ENCODE measurements around the gene SLC22A13.
"Not testable (repeated sequence)": the region's sequence is repeated elsewhere in the genome, so short reads cannot be mapped to it uniquely, and the experiment has no call there.

The SLC22A13 gene

GRCh38 chr3:38238416-38239008 lies 27.1 kb upstream of the SLC22A13 start:
- Histone ChIP-seq H3K9me3 (ENCODE audit: control insufficient read depth in 2 of 2, low read length in 2 of 2) (no peaks in the 10 kb centered on the region), H3K27me3 (ENCODE audit: control insufficient read depth in 1 of 2, insufficient read depth in 2 of 2, low read length in 2 of 2) (no peaks in the 10 kb centered on the region), H3K36me3 (ENCODE audit: control insufficient read depth in 2 of 2, insufficient read depth in 2 of 2, low read length in 2 of 2) (peaks cover 13 to 22% of the 10 kb centered on the region in 2 donors), H3K4me3 (ENCODE audit: low read length in 2 of 2) (no peak overlapping the region), H3K27ac (ENCODE audit: low read length) (no peak overlapping the region), H3K4me1 (ENCODE audit: control insufficient read depth, insufficient read depth, low read length) (no peaks in the 10 kb centered on the region), H3K9ac (ENCODE audit: low read length in 2 of 2) (no peak overlapping the region)

GRCh38 chr3:38242812-38243211 lies 22.8 kb upstream of the SLC22A13 start:
- H3K27me3 ChIP-seq (ENCODE audit: control insufficient read depth in 1 of 2, insufficient read depth in 2 of 2, low read length in 2 of 2); H3K9ac ChIP-seq (ENCODE audit: low read length in 2 of 2); H3K27ac ChIP-seq (ENCODE audit: low read length); H3K4me3 ChIP-seq (ENCODE audit: low read length in 2 of 2); H3K9me3 ChIP-seq (ENCODE audit: control insufficient read depth in 2 of 2, low read length in 2 of 2); H3K4me1 ChIP-seq (ENCODE audit: control insufficient read depth, insufficient read depth, low read length): not testable (repeated sequence)
- peaks cover 13 to 15% of the 10 kb centered on the region in 2 donors for H3K36me3 ChIP-seq (ENCODE audit: control insufficient read depth in 2 of 2, insufficient read depth in 2 of 2, low read length in 2 of 2)

GRCh38 chr3:38245930-38246329 lies 19.7 kb upstream of the SLC22A13 start:
- peaks cover 12 to 14% of the 10 kb centered on the region in 2 donors for H3K36me3 ChIP-seq (ENCODE audit: control insufficient read depth in 2 of 2, insufficient read depth in 2 of 2, low read length in 2 of 2)
- no peaks in the 10 kb centered on the region for H3K27me3 ChIP-seq (ENCODE audit: control insufficient read depth in 1 of 2, insufficient read depth in 2 of 2, low read length in 2 of 2)
- no peak overlapping the region for H3K27ac ChIP-seq (ENCODE audit: low read length)
- no peaks in the 10 kb centered on the region for H3K4me1 ChIP-seq (ENCODE audit: control insufficient read depth, insufficient read depth, low read length)
- H3K4me3 ChIP-seq (ENCODE audit: low read length in 2 of 2), result no peak overlapping the region
- H3K9me3 ChIP-seq (ENCODE audit: control insufficient read depth in 2 of 2, low read length in 2 of 2), result no peaks in the 10 kb centered on the region
- H3K9ac ChIP-seq (ENCODE audit: low read length in 2 of 2), result no peak overlapping the region

GRCh38 chr3:38247366-38248035 lies 18.1 kb upstream of the SLC22A13 start:
- Histone ChIP-seq H3K4me1 (ENCODE audit: control insufficient read depth, insufficient read depth, low read length) (no peaks in the 10 kb centered on the region), H3K9me3 (ENCODE audit: control insufficient read depth in 2 of 2, low read length in 2 of 2) (no peaks in the 10 kb centered on the region), H3K27me3 (ENCODE audit: control insufficient read depth in 1 of 2, insufficient read depth in 2 of 2, low read length in 2 of 2) (no peaks in the 10 kb centered on the region), H3K9ac (ENCODE audit: low read length in 2 of 2) (no peak overlapping the region), H3K4me3 (ENCODE audit: low read length in 2 of 2) (no peak overlapping the region), H3K36me3 (ENCODE audit: control insufficient read depth in 2 of 2, insufficient read depth in 2 of 2, low read length in 2 of 2) (peaks cover 18 to 25% of the 10 kb centered on the region in 2 donors), H3K27ac (ENCODE audit: low read length) (no peak overlapping the region)

GRCh38 chr3:38250198-38250597 lies 15.4 kb upstream of the SLC22A13 start:
- no peaks in the 10 kb centered on the region for H3K9me3 ChIP-seq (ENCODE audit: control insufficient read depth in 2 of 2, low read length in 2 of 2)
- H3K4me1 ChIP-seq (ENCODE audit: control insufficient read depth, insufficient read depth, low read length), result no peaks in the 10 kb centered on the region
- H3K36me3 ChIP-seq (ENCODE audit: control insufficient read depth in 2 of 2, insufficient read depth in 2 of 2, low read length in 2 of 2), result peaks cover 36 to 37% of the 10 kb centered on the region in 2 donors
- H3K9ac ChIP-seq (ENCODE audit: low read length in 2 of 2), result no peak overlapping the region
- H3K27ac ChIP-seq (ENCODE audit: low read length), result no peak overlapping the region
- H3K4me3 ChIP-seq (ENCODE audit: low read length in 2 of 2), result no peak overlapping the region
- H3K27me3 ChIP-seq (ENCODE audit: control insufficient read depth in 1 of 2, insufficient read depth in 2 of 2, low read length in 2 of 2), result no peaks in the 10 kb centered on the region

- Histone ChIP-seq H3K36me3 (ENCODE audit: control insufficient read depth in 2 of 2, insufficient read depth in 2 of 2, low read length in 2 of 2) (peaks cover 33 to 35% of the 10 kb centered on the region in 2 donors), H3K9ac (ENCODE audit: low read length in 2 of 2) (no peak overlapping the region), H3K27ac (ENCODE audit: low read length) (no peak overlapping the region), H3K9me3 (ENCODE audit: control insufficient read depth in 2 of 2, low read length in 2 of 2) (no peaks in the 10 kb centered on the region), H3K4me3 (ENCODE audit: low read length in 2 of 2) (no peak overlapping the region), H3K27me3 (ENCODE audit: control insufficient read depth in 1 of 2, insufficient read depth in 2 of 2, low read length in 2 of 2) (no peaks in the 10 kb centered on the region), H3K4me1 (ENCODE audit: control insufficient read depth, insufficient read depth, low read length) (no peaks in the 10 kb centered on the region)
Measured at GRCh38 chr3:38251197-38251596, 14.4 kb upstream of the SLC22A13 start.

GRCh38 chr3:38253704-38254103 lies 11.9 kb upstream of the SLC22A13 start:
- Histone ChIP-seq H3K27ac (ENCODE audit: low read length) (no peak overlapping the region), H3K4me1 (ENCODE audit: control insufficient read depth, insufficient read depth, low read length) (no peaks in the 10 kb centered on the region), H3K9ac (ENCODE audit: low read length in 2 of 2) (no peak overlapping the region), H3K4me3 (ENCODE audit: low read length in 2 of 2) (no peak overlapping the region), H3K36me3 (ENCODE audit: control insufficient read depth in 2 of 2, insufficient read depth in 2 of 2, low read length in 2 of 2) (peaks cover 27 to 33% of the 10 kb centered on the region in 2 donors), H3K9me3 (ENCODE audit: control insufficient read depth in 2 of 2, low read length in 2 of 2) (no peaks in the 10 kb centered on the region), H3K27me3 (ENCODE audit: control insufficient read depth in 1 of 2, insufficient read depth in 2 of 2, low read length in 2 of 2) (no peaks in the 10 kb centered on the region)

GRCh38 chr3:38254872-38255271 lies 10.7 kb upstream of the SLC22A13 start:
- Histone ChIP-seq H3K4me1 (ENCODE audit: control insufficient read depth, insufficient read depth, low read length) (no peaks in the 10 kb centered on the region), H3K36me3 (ENCODE audit: control insufficient read depth in 2 of 2, insufficient read depth in 2 of 2, low read length in 2 of 2) (peaks cover 27 to 33% of the 10 kb centered on the region in 2 donors), H3K27me3 (ENCODE audit: control insufficient read depth in 1 of 2, insufficient read depth in 2 of 2, low read length in 2 of 2) (no peaks in the 10 kb centered on the region), H3K27ac (ENCODE audit: low read length) (no peak overlapping the region), H3K4me3 (ENCODE audit: low read length in 2 of 2) (no peak overlapping the region), H3K9ac (ENCODE audit: low read length in 2 of 2) (no peak overlapping the region), H3K9me3 (ENCODE audit: control insufficient read depth in 2 of 2, low read length in 2 of 2) (no peaks in the 10 kb centered on the region)

- no peak overlapping the region for H3K27ac ChIP-seq (ENCODE audit: low read length)
- H3K4me1 ChIP-seq (ENCODE audit: control insufficient read depth, insufficient read depth, low read length), result no peaks in the 10 kb centered on the region
- no peaks in the 10 kb centered on the region for H3K9me3 ChIP-seq (ENCODE audit: control insufficient read depth in 2 of 2, low read length in 2 of 2)
- H3K36me3 ChIP-seq (ENCODE audit: control insufficient read depth in 2 of 2, insufficient read depth in 2 of 2, low read length in 2 of 2), result peaks cover 23 to 32% of the 10 kb centered on the region in 2 donors
- no peaks in the 10 kb centered on the region for H3K27me3 ChIP-seq (ENCODE audit: control insufficient read depth in 1 of 2, insufficient read depth in 2 of 2, low read length in 2 of 2)
- no peak overlapping the region for H3K4me3 ChIP-seq (ENCODE audit: low read length in 2 of 2)
- H3K9ac ChIP-seq (ENCODE audit: low read length in 2 of 2), result no peak overlapping the region
Measured at GRCh38 chr3:38255627-38256026, 10.0 kb upstream of the SLC22A13 start.

GRCh38 chr3:38257583-38257982 lies 8.0 kb upstream of the SLC22A13 start:
- Histone ChIP-seq H3K4me1 (ENCODE audit: control insufficient read depth, insufficient read depth, low read length) (no peaks in the 10 kb centered on the region), H3K27me3 (ENCODE audit: control insufficient read depth in 1 of 2, insufficient read depth in 2 of 2, low read length in 2 of 2) (no peaks in the 10 kb centered on the region), H3K4me3 (ENCODE audit: low read length in 2 of 2) (no peak overlapping the region), H3K9ac (ENCODE audit: low read length in 2 of 2) (no peak overlapping the region), H3K9me3 (ENCODE audit: control insufficient read depth in 2 of 2, low read length in 2 of 2) (no peaks in the 10 kb centered on the region), H3K36me3 (ENCODE audit: control insufficient read depth in 2 of 2, insufficient read depth in 2 of 2, low read length in 2 of 2) (peaks cover 17 to 23% of the 10 kb centered on the region in 2 donors), H3K27ac (ENCODE audit: low read length) (no peak overlapping the region)

- H3K27ac ChIP-seq (ENCODE audit: low read length), result no peak overlapping the region
- no peaks in the 10 kb centered on the region for H3K9me3 ChIP-seq (ENCODE audit: control insufficient read depth in 2 of 2, low read length in 2 of 2)
- no peak overlapping the region for H3K9ac ChIP-seq (ENCODE audit: low read length in 2 of 2)
- no peaks in the 10 kb centered on the region for H3K4me1 ChIP-seq (ENCODE audit: control insufficient read depth, insufficient read depth, low read length)
- no peak overlapping the region for H3K4me3 ChIP-seq (ENCODE audit: low read length in 2 of 2)
- no peaks in the 10 kb centered on the region for H3K27me3 ChIP-seq (ENCODE audit: control insufficient read depth in 1 of 2, insufficient read depth in 2 of 2, low read length in 2 of 2)
- H3K36me3 ChIP-seq (ENCODE audit: control insufficient read depth in 2 of 2, insufficient read depth in 2 of 2, low read length in 2 of 2), result peaks cover 0 to 9% of the 10 kb centered on the region in 2 donors
Measured at GRCh38 chr3:38260474-38260873, 5.1 kb upstream of the SLC22A13 start.
